Mucosa of rectum (tissue), 2 donors: Measurements from ENCODE around the gene DDX28.
"Not testable (repeated sequence)": the region's sequence is repeated elsewhere in the genome, so short reads cannot be mapped to it uniquely, and the experiment has no call there.

ENCODE experiments used
- H3K27ac ChIP-seq, 2 donors: one replicate each; pipeline ENCODE4 v1.7.0; 2013; ENCODE audit warnings: inconsistent platforms in 2 of 2, low read depth in 2 of 2, low read length in 2 of 2
- H3K27me3 ChIP-seq, 2 donors: one replicate each; pipeline ENCODE4 v1.7.0; 2013; ENCODE audit warnings: low read length in 2 of 2; ENCODE audit not compliant: control insufficient read depth in 2 of 2, insufficient read depth in 2 of 2
- H3K36me3 ChIP-seq, 2 donors: one replicate each; pipeline ENCODE4 v1.7.0; 2013; ENCODE audit warnings: low read length in 2 of 2; ENCODE audit not compliant: control insufficient read depth in 2 of 2, insufficient read depth in 2 of 2
- H3K4me1 ChIP-seq, 2 donors: one replicate each; pipeline ENCODE4 v1.7.0; 2013; ENCODE audit warnings: low read length in 2 of 2, mild to moderate bottlenecking in 1 of 2; ENCODE audit not compliant: control insufficient read depth in 2 of 2, insufficient read depth in 2 of 2
- H3K4me3 ChIP-seq, 2 donors: one replicate each; pipeline ENCODE4 v1.7.0; 2013; ENCODE audit warnings: low read length in 2 of 2
- H3K9ac ChIP-seq, 2 donors: one replicate each; pipeline ENCODE4 v1.7.0; 2013; ENCODE audit warnings: low read length in 2 of 2, low read depth in 1 of 2, mild to moderate bottlenecking in 1 of 2
- H3K9me3 ChIP-seq, 2 donors: one replicate each; pipeline ENCODE4 v1.7.0; 2013; ENCODE audit warnings: low read length in 2 of 2; ENCODE audit not compliant: control insufficient read depth in 2 of 2
- donor health status: healthy.
- donor health status: Normal muscosa, but diverticular disease.

Gene DDX28

GRCh38 chr16:67982011-67982696, 40.9 kb downstream of the DDX28 start:
- no peaks in the 10 kb centered on the region for H3K36me3 ChIP-seq
- no peaks in the 10 kb centered on the region for H3K9me3 ChIP-seq
- no peaks in the 10 kb centered on the region for H3K27me3 ChIP-seq
- H3K27ac ChIP-seq = no peak overlapping the region
- H3K4me1 ChIP-seq = peaks cover 0 to 13% of the 10 kb centered on the region in 2 donors
- no peak overlapping the region for H3K4me3 ChIP-seq
- H3K9ac ChIP-seq = no peak overlapping the region

- H3K4me3 ChIP-seq = no peak within 1 kb of the TSS
- no peaks in the 10 kb centered on the region for H3K9me3 ChIP-seq
- H3K36me3 ChIP-seq = no peaks in the 10 kb centered on the region
- H3K27ac ChIP-seq = no peak within 1 kb of the TSS
- peaks cover 0 to 10% of the 10 kb centered on the region in 2 donors for H3K4me1 ChIP-seq
- H3K27me3 ChIP-seq = no peaks in the 10 kb centered on the region
- no peak within 1 kb of the TSS for H3K9ac ChIP-seq
These were observed 42.9 kb downstream of the DDX28 start, which contains the start of gene DPEP3 for GRCh38 chr16:67979955-67980678. DPEP3 (minus strand) TSS chr16:67980499; CDS start chr16:67980380, 119 bp downstream.

- no peaks in the 10 kb centered on the region for H3K36me3 ChIP-seq
- H3K9ac ChIP-seq = no peak overlapping the region
- no peaks in the 10 kb centered on the region for H3K4me1 ChIP-seq
- no peaks in the 10 kb centered on the region for H3K9me3 ChIP-seq
- H3K27me3 ChIP-seq = no peaks in the 10 kb centered on the region
- no peak overlapping the region for H3K4me3 ChIP-seq
- no peak overlapping the region for H3K27ac ChIP-seq
These were observed 45.4 kb downstream of the DDX28 start for GRCh38 chr16:67977469-67978227.

GRCh38 chr16:67977005-67977404, 46.0 kb downstream of the DDX28 start:
- no peak overlapping the region for H3K9ac ChIP-seq
- no peak overlapping the region for H3K4me3 ChIP-seq
- H3K4me1 ChIP-seq = no peaks in the 10 kb centered on the region
- no peak overlapping the region for H3K27ac ChIP-seq
- no peaks in the 10 kb centered on the region for H3K36me3 ChIP-seq
- no peaks in the 10 kb centered on the region for H3K9me3 ChIP-seq
- H3K27me3 ChIP-seq = no peaks in the 10 kb centered on the region

GRCh38 chr16:67976205-67976604, 46.8 kb downstream of the DDX28 start:
- Histone ChIP-seq H3K36me3 (no peaks in the 10 kb centered on the region), H3K27ac (no peak overlapping the region), H3K4me3 (no peak overlapping the region), H3K9me3 (no peaks in the 10 kb centered on the region), H3K9ac (no peak overlapping the region), H3K27me3 (no peaks in the 10 kb centered on the region), H3K4me1 (no peaks in the 10 kb centered on the region)

- H3K27me3 ChIP-seq = no peaks in the 10 kb centered on the region
- peak overlapping the region in 1 of 2 donors; percentile 56 for H3K27ac ChIP-seq
- H3K9me3 ChIP-seq = no peaks in the 10 kb centered on the region
- H3K4me1 ChIP-seq = no peaks in the 10 kb centered on the region
- H3K4me3 ChIP-seq = no peak overlapping the region
- H3K9ac ChIP-seq = no peak overlapping the region
- H3K36me3 ChIP-seq = no peaks in the 10 kb centered on the region
These were observed 47.5 kb downstream of the DDX28 start for GRCh38 chr16:67975321-67976105.

GRCh38 chr16:67972285-67972684, 50.7 kb downstream of the DDX28 start:
- H3K4me1 ChIP-seq, H3K4me3 ChIP-seq, H3K9ac ChIP-seq, H3K36me3 ChIP-seq, H3K9me3 ChIP-seq, H3K27me3 ChIP-seq, H3K27ac ChIP-seq: not testable (repeated sequence)

GRCh38 chr16:67971111-67971510, 51.9 kb downstream of the DDX28 start:
- Histone ChIP-seq H3K36me3 (no peaks in the 10 kb centered on the region), H3K27me3 (peaks cover 2 to 4% of the 10 kb centered on the region in 2 donors), H3K9me3 (no peaks in the 10 kb centered on the region), H3K9ac (no peak overlapping the region), H3K4me1 (peaks cover 11 to 13% of the 10 kb centered on the region in 2 donors), H3K27ac (no peak overlapping the region), H3K4me3 (no peak overlapping the region)
